ENCODE results near the gene CAP2.

Gene CAP2

DNA sequence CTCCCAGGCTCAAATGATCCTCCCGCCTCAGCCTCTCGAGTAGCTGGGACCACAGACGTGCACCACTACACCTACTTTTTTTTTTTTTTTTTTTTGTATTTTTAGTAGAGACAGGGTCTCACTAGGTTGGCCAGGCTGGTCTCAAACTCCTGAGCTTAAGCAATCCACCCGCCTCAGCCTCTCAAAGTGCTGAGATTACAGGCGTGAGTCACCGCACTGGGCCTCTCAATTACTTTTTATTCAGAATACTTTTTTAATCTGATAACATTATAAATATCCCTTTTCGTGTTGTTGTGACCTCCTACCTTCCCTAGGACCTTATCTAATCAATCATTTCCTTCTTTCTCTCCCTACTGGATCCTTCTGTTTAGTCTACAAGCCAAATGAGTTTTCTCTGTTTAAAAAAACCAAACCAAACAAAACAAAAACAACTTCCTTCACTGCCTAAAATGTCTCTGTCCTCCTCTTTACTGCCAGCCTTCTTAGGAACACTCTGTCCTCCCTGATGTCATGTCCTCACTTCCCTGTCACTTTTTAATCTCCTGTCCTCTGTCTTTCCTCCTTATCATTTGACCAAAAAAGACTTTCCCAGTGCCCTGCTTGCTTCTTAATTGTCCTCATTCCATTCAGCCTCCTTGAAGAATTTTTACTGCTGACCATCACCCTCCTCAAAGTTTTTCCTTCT is 85.0 kb downstream of the CAP2 start:
- DNase-seq: no peak

DNA sequence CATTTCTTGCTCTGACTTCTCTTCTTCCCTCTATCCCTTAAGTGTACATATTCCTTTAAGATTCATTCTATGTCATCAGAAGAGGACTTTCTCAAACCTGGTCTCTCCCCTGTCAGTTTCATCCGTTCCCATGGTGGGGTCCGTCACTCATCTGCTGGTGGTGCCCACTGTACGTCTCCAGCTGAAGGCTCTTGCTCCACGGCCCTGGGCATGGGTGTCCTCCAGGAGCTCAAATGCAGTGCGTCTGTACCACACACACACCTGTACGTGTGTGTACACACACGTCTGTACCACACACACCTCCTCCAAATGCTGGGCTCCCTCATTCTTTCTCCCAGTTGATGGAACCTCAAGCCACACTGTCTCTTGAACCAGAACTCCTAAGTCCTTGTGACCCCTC is 85.6 kb downstream of the CAP2 start:
- no peak for DNase-seq

DNA sequence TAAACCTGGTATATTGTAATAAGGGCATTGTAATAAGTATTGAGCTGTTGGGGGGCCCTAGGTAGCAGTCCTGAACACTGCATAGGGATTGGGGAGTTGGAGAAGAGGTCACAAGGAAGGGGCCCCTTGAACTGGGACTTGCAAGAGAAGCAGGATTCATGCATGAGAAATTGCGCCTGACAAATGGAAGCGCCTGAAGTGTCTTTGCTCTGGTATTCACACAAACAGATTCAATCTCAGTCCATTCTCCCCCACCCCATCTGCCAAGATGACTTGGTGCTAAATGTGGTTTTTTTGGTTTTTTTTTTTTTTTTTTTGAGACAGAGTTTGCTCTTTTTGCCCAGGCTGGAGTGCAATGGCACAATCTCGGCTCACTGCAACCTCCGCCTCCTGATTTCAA is 87.1 kb downstream of the CAP2 start:
- DNase-seq: no peak

DNA sequence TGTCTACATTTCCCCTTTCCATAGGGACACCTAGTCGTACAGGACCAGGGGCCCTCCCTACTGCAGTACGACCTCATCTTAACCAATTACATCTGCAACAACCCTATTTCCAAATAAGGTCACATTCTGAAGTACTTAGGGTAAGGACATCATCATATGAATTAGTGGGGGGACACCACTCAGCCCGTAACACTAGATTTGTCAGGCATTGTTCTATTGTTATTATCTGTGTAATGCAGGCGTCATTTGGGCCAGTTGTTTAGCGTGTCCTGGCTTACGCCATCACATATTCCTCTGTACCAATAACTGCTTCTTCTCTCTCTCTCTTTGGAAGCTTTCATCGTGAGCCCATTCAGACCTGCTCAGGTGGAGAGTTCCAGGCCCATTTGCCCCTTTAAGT is 89.3 kb downstream of the CAP2 start:
- no peak for DNase-seq

- DNase-seq: no peak
These were observed 90.1 kb downstream of the CAP2 start for GRCh38 chr6:17483391-17484016.

- no peak for DNase-seq
These were observed 90.9 kb downstream of the CAP2 start for GRCh38 chr6:17484201-17484849.

GRCh38 chr6:17485181-17485580 is 91.8 kb downstream of the CAP2 start:
- DNase-seq: no peak

- DNase-seq: no peak
These were observed 92.6 kb downstream of the CAP2 start for GRCh38 chr6:17485946-17486345.

DNA sequence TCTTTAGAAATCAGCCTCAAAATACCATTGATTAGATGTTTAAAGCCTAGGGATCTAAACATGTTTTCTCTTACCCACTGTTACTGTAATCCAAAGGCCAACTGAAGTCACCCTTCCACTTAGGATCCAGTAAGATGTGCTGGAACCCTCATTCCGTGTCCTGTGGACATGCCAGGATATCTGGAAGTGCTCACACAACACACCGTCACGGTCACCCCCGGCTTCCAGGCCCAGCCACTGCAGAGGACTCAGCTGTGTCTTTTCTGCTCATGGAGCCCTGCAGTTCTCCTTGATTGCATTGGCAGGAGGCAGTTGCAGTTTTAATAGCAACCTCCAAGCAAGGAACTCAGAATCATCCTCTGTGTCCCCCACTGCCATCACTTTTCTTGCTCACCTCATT is 93.3 kb downstream of the CAP2 start:
- no peak for DNase-seq

GRCh38 chr6:17490724-17491123 is 97.3 kb downstream of the CAP2 start:
- no peak for DNase-seq

DNA sequence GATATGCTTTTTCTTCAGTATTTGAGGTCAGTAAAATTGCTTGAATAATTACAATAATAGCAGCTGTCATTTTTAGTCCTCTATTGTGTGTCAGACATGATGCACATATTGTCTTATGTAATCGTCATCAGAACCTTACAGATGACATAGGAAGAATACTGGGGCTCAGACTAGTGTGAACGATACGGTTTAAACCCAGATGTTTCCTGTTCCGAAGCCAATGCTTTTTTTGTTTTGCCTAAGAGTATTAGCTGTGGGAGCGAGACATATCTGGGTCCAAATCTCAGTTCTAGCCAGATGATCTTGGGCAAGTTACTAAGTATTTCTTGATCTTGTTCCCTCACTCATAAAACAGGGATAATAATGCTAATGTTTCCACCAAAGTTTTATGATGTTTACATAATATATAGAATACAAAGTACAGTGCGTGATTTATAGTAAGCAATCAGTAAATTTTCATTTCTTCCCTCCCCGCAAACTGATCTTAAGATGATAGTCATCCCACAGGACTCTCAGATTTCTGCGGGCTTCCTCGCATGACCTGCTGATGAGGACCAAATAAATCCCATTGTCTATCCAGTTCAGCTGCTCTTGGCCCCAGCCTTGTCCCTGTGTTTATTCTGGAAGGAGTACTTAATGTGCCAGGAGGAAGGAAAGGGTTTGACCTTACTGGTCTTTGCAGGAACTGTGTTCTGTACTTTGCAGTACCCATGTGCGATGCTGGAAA is 98.2 kb downstream of the CAP2 start:
- DNase-seq: no peak

DNA sequence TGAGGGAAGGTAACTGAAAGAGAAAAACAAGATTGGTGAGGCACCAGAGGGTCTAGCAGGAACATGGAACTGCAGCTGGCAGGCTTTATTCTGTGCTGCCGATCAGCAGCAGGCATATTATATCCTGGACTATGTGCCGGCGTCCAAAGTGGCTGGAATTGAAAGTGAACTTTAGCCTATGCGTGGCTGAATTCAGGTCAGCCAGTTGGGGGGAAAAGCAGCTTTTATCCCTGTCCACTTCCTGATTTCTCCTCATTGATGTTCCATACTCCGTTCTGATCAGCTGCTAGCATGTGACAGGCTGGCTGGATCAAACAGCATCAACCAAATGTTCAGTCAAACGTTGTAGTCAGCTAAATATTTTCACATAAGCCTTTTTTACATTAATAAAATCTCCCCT is 99.0 kb downstream of the CAP2 start:
- DNase-seq: no peak

DNA sequence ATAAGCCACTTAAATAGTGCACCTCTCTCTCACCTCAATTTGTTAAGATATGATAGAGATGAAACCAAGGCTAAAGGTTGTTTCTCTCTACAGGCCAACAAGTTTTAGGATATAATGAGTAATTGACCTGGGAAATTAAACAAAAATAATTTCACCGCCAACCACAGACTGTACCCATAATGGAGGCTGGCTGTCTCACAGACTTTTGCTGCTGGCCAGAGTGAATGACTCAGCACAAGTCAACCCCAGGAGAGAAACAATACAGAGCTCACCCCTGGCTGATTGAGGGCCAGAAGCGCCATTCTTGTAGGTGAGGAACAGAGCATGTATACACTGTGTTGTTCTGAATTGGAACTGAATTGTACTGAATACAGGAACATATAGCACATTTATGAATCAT is 99.9 kb downstream of the CAP2 start:
- DNase-seq: no peak

- DNase-seq: no peak
These were observed 100.8 kb downstream of the CAP2 start for GRCh38 chr6:17494177-17494576.

- DNase-seq: no peak
These were observed 101.5 kb downstream of the CAP2 start for GRCh38 chr6:17494919-17495318.

- DNase-seq: no peak
These were observed 104.2 kb downstream of the CAP2 start for GRCh38 chr6:17497535-17498095.

DNA sequence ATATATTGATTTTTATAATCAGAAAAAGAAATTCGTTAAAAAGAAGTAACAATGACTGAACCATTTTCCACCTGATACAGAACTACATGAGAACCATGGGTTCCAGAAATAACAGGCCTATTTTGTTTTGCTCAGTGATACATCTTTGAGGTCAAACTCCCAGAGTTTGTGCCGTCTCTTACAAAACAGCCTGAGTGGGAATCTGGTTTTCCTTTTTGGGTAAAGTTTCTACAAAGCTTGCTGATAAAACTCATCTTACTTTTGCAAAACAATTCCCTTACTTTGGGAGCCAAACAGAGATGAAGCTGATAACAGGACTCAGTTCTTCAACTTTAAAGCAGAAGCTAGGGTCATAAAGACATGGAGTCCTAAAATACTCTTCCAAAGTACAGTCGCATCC is 108.0 kb downstream of the CAP2 start:
- no peak for DNase-seq

DNA sequence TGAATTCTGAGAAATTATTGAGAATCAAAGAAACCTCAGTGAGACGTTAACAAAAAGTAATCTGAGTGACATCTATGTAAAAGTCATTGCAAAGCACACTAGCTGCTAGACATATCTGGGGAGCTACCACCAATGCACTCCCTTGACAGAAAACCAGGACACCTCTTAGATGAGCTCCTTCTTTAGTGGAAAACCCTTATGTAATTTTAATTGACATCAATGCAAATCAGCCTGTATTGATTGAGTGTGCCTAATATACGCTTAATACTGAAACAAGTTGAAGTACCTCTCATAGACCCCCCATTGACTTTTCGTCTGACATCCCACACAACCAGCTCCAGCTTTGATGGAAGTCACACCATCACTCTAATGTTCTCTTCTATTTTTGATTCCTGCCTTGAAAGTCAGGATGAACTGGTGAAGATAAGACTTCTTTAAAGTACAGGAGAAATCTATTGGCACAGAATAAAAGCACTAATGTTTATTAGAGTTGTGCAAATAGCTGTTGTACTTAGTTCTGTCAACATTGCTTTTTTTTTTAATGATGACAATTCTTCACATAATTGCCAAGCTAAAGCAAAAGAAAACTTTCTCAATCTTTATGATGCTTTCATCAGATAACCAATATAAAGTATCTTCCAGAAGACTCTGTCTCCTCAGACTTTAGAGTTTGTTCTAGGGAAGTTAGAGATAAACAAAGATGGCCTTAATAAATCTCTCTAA is 108.7 kb downstream of the CAP2 start:
- no peak for DNase-seq

- no peak for DNase-seq
These were observed 109.7 kb downstream of the CAP2 start for GRCh38 chr6:17503051-17503450.

DNA sequence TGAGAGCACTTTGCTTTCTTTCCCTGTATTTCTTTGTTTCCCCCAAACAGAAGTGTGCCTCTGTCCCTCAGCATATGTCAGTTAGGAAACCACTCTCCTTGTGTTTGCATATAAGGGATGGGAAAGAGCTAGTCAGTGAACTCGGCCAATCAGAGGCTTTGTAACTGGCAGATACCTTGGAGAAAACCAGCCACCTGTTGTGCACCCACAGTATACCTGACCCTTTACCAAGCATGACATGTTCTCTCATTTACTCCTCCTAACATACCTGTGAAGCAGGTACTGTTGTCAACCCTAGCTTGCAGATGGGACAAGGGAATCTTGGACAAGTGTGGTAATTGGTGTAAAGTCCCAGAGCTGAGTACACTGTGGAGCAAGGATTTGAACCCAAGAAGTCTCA is 110.6 kb downstream of the CAP2 start:
- DNase-seq: no peak

- no peak for DNase-seq
These were observed 111.7 kb downstream of the CAP2 start for GRCh38 chr6:17505062-17505476.

DNA sequence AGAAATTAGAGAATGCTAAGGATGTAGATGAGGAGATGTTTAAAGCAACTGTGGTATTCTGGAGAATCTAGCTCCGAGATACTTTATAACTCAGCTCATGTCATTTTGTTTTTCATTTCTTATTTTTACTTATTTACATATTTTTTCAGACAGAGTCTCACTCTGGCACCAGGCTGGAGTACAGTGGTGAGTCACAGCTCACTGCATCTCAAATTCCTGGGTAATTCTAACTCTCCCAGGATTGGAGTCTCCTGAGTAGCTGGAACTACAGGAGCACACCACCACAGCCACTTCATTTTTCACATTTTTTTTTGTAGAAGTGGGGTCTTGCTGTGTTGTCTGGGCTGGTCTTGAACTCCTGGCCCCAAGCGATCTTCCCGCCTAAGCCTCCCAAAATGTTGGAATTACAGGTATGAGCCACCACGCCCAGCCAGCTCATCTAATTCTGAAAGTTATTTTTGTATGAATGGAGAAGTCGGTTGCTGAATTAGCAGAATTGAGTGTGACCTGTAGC is 112.4 kb downstream of the CAP2 start:
- no peak for DNase-seq

DNA sequence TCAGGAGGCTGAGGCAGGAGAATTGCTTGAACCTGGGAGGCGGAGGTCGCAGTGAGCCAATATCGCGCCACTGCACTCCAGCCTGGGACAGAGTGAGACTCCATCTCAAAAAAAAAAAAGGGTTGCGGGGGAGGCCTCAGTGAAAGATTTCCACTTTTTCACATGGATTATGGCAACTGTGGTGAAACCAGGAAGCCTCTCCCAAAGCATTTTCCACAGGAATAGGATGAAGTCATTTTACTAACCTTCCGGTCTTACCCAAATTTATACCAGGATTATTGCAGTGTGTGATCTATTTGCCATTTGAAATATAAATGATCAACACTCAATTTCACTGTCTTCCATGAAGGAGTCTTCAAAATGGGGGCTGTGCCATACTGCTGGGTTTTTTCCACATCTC is 113.1 kb downstream of the CAP2 start:
- no peak for DNase-seq

All from activated CD4-positive, alpha-beta T cell treated with anti-CD3 and anti-CD28 coated beads for 1 hour (primary cell).